GM19023 (cell line): Measurements from ENCODE around the gene TIMM50.
"Not testable (repeated sequence)": the region's sequence is repeated elsewhere in the genome, so short reads cannot be mapped to it uniquely, and the experiment has no call there.

Experiments used
- ATAC-seq: cut with Tn5 transposase; IDR thresholded peaks from one replicate; pipeline ENCODE4 v1.9.1; 2021; ENCODE audit warnings: mild to moderate bottlenecking, moderate library complexity; ENCODE audit not compliant: unreplicated experiment

Gene TIMM50

GRCh38 chr19:39469036-39469435, 11.6 kb upstream of the TIMM50 start:
- ATAC-seq: no peak

DNA sequence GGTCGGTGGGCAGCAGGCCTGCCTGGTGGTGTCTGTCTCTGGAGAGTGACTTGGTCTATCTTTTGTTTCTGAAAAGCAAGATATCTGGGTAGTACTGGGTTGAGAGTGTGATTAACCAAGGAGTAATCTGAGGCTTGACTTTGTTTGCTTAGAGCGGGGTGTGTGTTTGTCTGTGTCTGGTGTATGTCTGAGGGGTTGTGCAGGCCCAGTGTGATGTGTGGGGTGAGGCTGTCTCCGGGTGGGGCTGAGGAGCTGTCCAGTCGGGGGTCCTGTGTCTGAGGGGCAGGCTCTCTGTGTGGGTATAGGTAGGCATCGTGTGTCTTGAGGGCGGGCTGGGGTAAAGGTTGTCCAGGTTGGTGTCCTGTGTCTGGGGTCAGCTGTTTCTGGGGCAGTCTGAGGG, 11.1 kb upstream of the TIMM50 start:
- no peak for ATAC-seq

GRCh38 chr19:39470724-39471339, 9.8 kb upstream of the TIMM50 start:
- ATAC-seq: no peak

DNA sequence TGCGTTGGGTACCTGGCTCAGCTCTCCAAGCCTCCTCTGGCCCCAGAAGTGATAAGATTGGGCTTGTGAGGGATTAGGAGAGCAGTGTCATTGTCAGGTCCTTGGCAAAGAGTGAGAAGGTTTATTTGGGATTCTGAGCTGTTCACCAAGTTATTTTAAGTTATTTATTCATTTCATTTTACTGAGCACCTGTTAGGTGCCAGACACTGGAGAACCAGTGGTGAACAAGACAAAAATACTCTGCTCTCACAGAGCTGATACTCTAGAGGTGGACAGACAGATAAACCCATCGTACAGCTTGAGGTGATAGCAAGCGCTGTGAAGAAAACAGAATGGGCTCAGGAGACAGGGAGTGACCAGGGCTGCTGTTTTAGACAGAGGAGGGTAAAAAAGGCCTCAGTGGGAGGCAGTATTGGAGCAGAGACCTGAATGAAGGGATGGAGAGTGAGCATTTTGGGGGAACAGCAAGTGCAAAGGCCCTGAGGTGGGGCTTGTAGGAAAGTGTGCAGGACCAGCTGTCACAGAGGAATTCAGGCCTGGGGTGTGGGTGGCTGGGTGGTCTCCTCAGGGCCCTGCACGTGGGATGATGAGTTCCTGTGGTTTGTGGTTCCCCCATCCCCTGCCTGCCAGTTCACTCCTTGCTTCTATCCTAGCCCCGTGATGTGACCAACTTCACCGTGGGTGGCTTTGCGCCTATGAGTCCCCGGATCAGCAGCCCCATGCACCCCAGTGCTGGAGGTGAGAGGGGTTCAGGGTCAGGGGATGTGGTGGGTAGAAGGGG, 8.7 kb upstream of the TIMM50 start:
- no peak for ATAC-seq

DNA sequence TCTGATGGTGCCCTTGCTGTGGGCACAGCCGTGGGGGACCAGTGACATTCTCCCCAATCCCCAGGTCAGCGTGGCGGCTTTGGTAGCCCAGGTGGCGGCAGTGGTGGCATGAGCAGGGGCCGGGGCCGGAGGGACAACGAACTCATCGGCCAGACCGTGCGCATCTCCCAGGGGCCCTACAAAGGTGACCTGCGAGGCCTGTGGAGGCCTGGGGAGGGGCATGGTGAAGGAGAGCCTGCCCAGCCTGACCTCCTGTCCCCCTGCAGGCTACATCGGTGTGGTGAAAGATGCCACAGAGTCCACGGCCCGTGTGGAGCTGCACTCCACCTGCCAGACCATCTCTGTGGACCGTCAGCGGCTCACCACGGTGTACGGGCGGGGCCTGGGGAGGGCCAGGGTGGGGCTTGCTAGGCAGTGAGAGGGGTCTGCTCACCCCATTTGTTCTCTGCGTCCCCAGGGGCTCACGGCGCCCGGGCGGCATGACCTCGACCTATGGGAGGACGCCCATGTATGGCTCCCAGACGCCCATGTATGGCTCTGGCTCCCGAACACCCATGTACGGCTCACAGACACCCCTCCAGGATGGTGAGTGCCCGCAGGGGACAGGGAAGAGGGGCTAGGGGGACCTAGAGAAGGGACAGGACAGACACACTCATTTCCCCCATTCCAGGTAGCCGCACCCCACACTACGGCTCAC, 7.7 kb upstream of the TIMM50 start:
- no peak for ATAC-seq

GRCh38 chr19:39473443-39473960, 7.1 kb upstream of the TIMM50 start:
- ATAC-seq: no peak

- no peak for ATAC-seq
Observed at GRCh38 chr19:39474139-39474620, 6.5 kb upstream of the TIMM50 start.

GRCh38 chr19:39475748-39476147, 4.9 kb upstream of the TIMM50 start:
- no peak for ATAC-seq

- ATAC-seq: not testable (repeated sequence)
Observed at GRCh38 chr19:39479319-39479801, 1.3 kb upstream of the TIMM50 start.

GRCh38 chr19:39479916-39480315, 722 bp upstream of the TIMM50 start:
- ATAC-seq: no peak

DNA sequence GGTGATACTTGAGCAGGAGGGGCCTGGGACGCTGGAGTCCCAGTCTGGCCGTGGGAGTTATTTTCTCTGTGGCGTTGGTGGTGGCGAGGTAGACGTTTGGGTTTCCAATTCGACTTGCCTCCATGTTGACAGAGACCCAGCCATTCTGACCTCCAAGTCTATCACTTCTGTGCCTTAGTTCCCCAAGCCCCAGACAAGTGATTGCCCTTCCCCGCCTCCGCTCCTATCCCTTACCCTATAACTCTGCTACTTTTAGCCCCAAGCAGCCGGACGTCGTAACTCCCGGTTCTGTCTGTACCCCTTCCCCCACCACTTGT, 549 bp downstream of the TIMM50 start:
- ATAC-seq: no peak

DNA sequence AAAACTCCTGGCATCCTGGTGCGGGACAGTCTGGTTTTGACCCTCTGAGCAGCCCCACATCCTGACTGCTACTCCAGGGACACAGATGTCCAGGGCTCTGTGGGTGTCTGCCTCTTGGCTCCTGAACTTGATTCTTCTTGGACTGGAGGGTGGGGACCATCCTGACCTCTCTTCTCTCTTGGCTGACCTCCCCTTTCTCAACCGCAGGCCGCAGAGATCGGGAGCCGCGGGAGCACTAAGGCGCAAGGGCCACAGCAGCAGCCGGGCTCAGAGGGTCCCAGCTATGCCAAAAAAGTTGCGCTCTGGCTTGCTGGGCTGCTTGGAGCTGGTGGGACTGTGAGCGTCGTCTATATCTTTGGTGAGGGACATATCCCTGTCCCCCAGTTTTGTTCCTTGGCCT, 1.0 kb downstream of the TIMM50 start:
- no peak for ATAC-seq

DNA sequence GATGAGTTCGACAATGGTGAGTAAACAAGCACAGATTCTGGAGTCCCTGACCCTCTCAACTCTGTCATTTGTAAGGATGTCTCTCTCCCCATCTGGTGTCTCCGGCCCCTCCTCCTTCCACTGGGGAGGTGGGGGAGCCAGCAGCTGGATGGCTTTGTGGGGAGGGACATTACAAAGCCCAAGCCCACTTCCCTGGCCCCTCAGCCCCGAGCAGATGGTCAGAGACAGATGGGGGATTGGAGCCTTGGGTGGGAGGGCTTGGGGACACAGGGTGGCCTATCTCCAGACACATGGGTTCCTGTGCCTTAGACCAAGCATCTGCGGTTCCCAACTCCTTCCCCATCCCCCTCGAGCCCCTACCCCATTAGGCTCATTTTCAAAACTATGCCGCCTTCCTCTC, 2.5 kb downstream of the TIMM50 start:
- ATAC-seq: no peak

- ATAC-seq: no peak
Observed at GRCh38 chr19:39489756-39490155, 9.1 kb downstream of the TIMM50 start.

GRCh38 chr19:39492225-39492624, 11.6 kb downstream of the TIMM50 start:
- no peak for ATAC-seq

DNA sequence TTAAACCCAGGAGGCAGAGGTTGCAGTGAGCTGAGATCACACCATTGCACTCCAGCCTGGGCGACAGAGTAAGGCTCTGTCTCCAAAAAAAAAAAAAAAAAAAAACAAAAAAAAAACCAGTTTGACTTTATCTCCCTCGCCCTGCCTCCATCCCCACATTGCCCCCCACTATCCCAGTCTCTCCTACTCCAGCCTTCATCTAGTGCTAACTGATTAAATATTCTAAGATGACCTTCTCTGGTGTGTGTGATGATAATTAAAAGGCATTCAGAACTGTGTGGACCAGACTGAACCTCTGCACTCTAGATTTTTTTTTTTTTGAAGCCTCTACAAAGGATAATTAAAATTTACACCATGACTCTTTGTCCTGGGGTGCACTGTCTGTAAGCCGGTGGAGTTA, 12.2 kb downstream of the TIMM50 start:
- no peak for ATAC-seq

DNA sequence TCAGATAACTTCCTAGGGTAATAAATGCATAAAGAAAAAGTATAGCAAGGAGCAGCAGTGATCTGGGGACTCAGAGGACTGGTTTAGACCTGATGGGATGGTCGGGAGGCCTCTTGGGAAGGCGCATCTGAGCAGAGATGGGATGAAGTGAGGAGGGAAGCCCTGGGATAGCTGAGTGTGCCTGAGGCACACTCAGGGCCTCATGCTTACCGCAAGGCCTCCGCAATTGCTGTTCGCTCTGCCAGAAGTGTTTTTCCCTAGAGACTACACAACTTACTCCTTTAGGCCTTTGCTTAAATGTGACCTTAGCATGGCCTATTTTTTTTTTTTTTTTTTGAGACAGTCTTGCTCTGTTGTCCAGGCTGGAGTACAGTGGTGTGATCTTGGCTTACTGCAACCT, 14.0 kb downstream of the TIMM50 start:
- no peak for ATAC-seq

GRCh38 chr19:39496063-39496462, 15.4 kb downstream of the TIMM50 start:
- ATAC-seq: no peak

GRCh38 chr19:39497701-39497995, 17.0 kb downstream of the TIMM50 start:
- no peak for ATAC-seq

- ATAC-seq: no peak
Observed at GRCh38 chr19:39497996-39498797, 17.6 kb downstream of the TIMM50 start.
